OCI-LY7 (cell line): ENCODE data around the gene KANSL3. TPM values are rescaled to one million over a fixed set of nuclear protein-coding genes. Genes with fewer than 3 reads are reported as not detected.

Experiments
- BruUV-seq: library from RNA; stranded (reverse); fragments of 400-500 nt; replicated peaks from 2 replicates; lab custom pipeline; 2021; lab: Mats Ljungman, UMichigan
- CTCF ChIA-PET: fragments of 300-600 bp; sonication (Branson Sonifier 250); formaldehyde crosslinking; loops from one replicate; lab custom pipeline; 2022; ENCODE audit warnings: antibody characterized with exemption; ENCODE audit not compliant: unreplicated experiment; lab: Charles Lee
- POLR2A ChIA-PET: fragments of 300-600 bp; sonication (Branson Sonifier 250); formaldehyde crosslinking; loops from one replicate; lab custom pipeline; 2022; ENCODE audit warnings: antibody characterized with exemption; lab: Charles Lee
- DNase-seq: peaks from one replicate; pipeline ENCODE4 v3.0.0-alpha.2; 2015; ENCODE audit warnings: low spot score
- H2AFZ ChIP-seq: fragments of 200-600 bp; sonication (generic), shearing (Covaris generic); 2 replicates; pipeline ENCODE4 v1.6.1; 2014; ENCODE audit warnings: mild to moderate bottlenecking, antibody characterized with exemption, low read length, moderate library complexity
- H3K27ac ChIP-seq: fragments of 200-600 bp; sonication (generic); 2 replicates; pipeline ENCODE4 v1.5.1; 2014; ENCODE audit warnings: mixed run types, low read depth, mild to moderate bottlenecking, moderate library complexity, low read length, inconsistent platforms; ENCODE audit not compliant: poor library complexity, severe bottlenecking
- H3K36me3 ChIP-seq: fragments of 200-600 bp; sonication (generic); 2 replicates; pipeline ENCODE4 v1.6.1; 2014; ENCODE audit warnings: mild to moderate bottlenecking, antibody characterized with exemption, low read length, moderate library complexity, mixed read lengths; ENCODE audit not compliant: insufficient read depth
- H3K4me1 ChIP-seq: fragments of 200-600 bp; sonication (generic); 2 replicates; pipeline ENCODE4 v1.5.1; 2014; ENCODE audit warnings: mild to moderate bottlenecking, low read length; ENCODE audit not compliant: insufficient read depth, poor library complexity, severe bottlenecking
- H3K4me2 ChIP-seq: fragments of 200-600 bp; sonication (generic); 2 replicates; pipeline ENCODE4 v1.6.1; 2014; ENCODE audit warnings: mild to moderate bottlenecking, low read length
- H3K4me3 ChIP-seq: fragments of 200-600 bp; sonication (generic); 2 replicates; pipeline ENCODE4 v1.5.1; 2014; ENCODE audit warnings: mild to moderate bottlenecking, low read depth, low read length; ENCODE audit not compliant: poor library complexity, severe bottlenecking
- H3K79me2 ChIP-seq: fragments of 200-600 bp; sonication (generic); 2 replicates; pipeline ENCODE4 v1.6.1; 2016; ENCODE audit warnings: low read depth, mild to moderate bottlenecking, low read length, moderate library complexity, mixed read lengths; ENCODE audit not compliant: insufficient read depth
- H3K9me2 ChIP-seq: fragments of 200-600 bp; sonication (generic); 2 replicates; pipeline ENCODE4 v1.6.1; 2016; ENCODE audit warnings: mild to moderate bottlenecking, low read length, mixed read lengths; ENCODE audit not compliant: insufficient read depth
- H3K9me3 ChIP-seq: fragments of 200-600 bp; sonication (generic); 2 replicates; pipeline ENCODE4 v1.6.1; 2014; ENCODE audit warnings: mild to moderate bottlenecking, mixed run types, low read length, mixed read lengths
- H4K20me1 ChIP-seq: fragments of 200-600 bp; sonication (generic); 2 replicates; pipeline ENCODE4 v1.6.1; 2014; ENCODE audit warnings: mild to moderate bottlenecking, antibody characterized with exemption, low read length, moderate library complexity, mixed read lengths; ENCODE audit not compliant: insufficient read depth
- EZH2phosphoT487 ChIP-seq: fragments of 200-600 bp; sonication (generic); IDR thresholded peaks from 2 replicates; pipeline ENCODE4 v1.6.1; 2018; ENCODE audit warnings: low read depth, borderline replicate concordance, mild to moderate bottlenecking, mixed run types, antibody characterized with exemption, low read length, moderate library complexity, mixed read lengths
- intact Hi-C: fragments of 100-400 bp; cut with micrococcal nuclease; formaldehyde crosslinking; loops from one replicate; pipeline ENCODE4 v1.10.0; 2022; ENCODE audit not compliant: unreplicated experiment
- total RNA-seq, 2 experiments: library from RNA; depleted of rRNA in 1 of 2; stranded (reverse); fragments of >200 nt in 1 of 2; shearing (Covaris generic) in 1 of 2; gene quantifications; 2 replicates each; pipeline ENCODE4 v1.2.3, GENCODE V29; 2014 to 2022
- TF ChIP-seq, protein P1 (sequence below): fragments of 200-600 bp; sonication (generic); conservative IDR thresholded peaks from 2 replicates; pipeline ENCODE4 v1.5.1; 2014; ENCODE audit warnings: mild to moderate bottlenecking, antibody characterized with exemption, low read length, moderate library complexity, mixed read lengths

The KANSL3 gene
- total RNA-seq, 2 experiments from 2014 or later, result 46.4 to 51.6 TPM

DNA sequence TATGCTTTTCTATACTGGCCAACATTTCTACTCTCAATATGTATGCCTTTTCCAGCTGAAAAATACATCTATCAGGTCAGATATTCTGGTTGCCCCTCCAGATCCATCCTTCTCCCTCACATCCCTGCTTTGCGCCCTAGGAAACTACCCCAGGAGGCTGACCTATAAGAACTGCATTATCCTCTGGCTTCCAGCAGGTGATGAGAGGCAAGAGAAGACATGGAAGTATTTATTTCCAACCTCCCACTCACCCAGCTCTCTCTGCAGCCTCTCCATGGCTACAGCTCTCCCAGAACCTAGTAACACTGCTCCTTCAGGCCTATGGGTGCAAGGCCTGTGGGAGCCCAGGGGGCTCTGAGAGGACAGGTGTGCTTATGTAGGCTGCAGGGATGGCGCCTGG lies 58.7 kb downstream of the KANSL3 start:
- Histone ChIP-seq H3K9me2 (no peaks in the 10 kb centered on the region), H3K4me3 (no peak overlapping the region), H3K36me3 (peaks cover 9% of the 10 kb centered on the region; the same call in 1 of the 2 replicates), H3K4me1 (no peaks in the 10 kb centered on the region), H3K27ac (no peak overlapping the region), H3K4me2 (no peak overlapping the region), H2AFZ (no peak overlapping the region), H3K79me2 (no peaks in the 10 kb centered on the region), H3K9me3 (no peaks in the 10 kb centered on the region), H4K20me1 (no peaks in the 10 kb centered on the region)
- intact Hi-C loops, result no loop called here
- POLR2A ChIA-PET, result no interaction called here
- CTCF ChIA-PET, result no interaction called here
- BruUV-seq, result no TSS peak
- no peak for DNase-seq
- TF ChIP-seq, protein P1, sequence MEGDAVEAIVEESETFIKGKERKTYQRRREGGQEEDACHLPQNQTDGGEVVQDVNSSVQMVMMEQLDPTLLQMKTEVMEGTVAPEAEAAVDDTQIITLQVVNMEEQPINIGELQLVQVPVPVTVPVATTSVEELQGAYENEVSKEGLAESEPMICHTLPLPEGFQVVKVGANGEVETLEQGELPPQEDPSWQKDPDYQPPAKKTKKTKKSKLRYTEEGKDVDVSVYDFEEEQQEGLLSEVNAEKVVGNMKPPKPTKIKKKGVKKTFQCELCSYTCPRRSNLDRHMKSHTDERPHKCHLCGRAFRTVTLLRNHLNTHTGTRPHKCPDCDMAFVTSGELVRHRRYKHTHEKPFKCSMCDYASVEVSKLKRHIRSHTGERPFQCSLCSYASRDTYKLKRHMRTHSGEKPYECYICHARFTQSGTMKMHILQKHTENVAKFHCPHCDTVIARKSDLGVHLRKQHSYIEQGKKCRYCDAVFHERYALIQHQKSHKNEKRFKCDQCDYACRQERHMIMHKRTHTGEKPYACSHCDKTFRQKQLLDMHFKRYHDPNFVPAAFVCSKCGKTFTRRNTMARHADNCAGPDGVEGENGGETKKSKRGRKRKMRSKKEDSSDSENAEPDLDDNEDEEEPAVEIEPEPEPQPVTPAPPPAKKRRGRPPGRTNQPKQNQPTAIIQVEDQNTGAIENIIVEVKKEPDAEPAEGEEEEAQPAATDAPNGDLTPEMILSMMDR, result no peak
- TF ChIP-seq EZH2phosphoT487, result no peak

DNA sequence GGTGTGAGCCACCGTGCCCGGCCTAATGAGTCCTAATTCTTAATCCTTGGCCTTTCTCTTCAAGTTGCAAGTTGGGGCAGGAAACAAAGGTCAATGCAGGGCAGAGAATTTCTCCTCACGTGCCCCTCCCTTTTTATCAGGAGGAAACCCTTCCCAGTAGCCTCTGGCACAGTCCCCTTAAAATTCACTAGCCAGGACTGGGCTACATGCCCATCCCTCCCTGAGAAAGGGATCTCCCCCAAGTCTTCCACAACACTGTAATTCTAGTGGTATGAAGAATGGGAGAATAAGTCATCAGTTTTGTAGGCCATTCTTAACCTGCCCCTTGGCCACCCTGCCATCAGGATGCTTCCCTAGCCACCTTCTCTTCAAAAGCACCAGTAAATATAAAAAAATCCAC lies 59.4 kb downstream of the KANSL3 start:
- no peaks in the 10 kb centered on the region for H4K20me1 ChIP-seq
- no peak for DNase-seq
- peaks cover 3% of the 10 kb centered on the region; the same call in 1 of the 2 replicates for H3K36me3 ChIP-seq
- H3K9me2 ChIP-seq, result no peaks in the 10 kb centered on the region
- no peak overlapping the region for H3K27ac ChIP-seq
- CTCF ChIA-PET, result no interaction called here
- H3K9me3 ChIP-seq, result no peaks in the 10 kb centered on the region
- TF ChIP-seq EZH2phosphoT487, result no peak
- TF ChIP-seq, protein P1, result no peak
- BruUV-seq, result no TSS peak
- no peaks in the 10 kb centered on the region for H3K79me2 ChIP-seq
- no peaks in the 10 kb centered on the region for H3K4me1 ChIP-seq
- H3K4me2 ChIP-seq, result no peak overlapping the region
- POLR2A ChIA-PET, result no interaction called here
- intact Hi-C loops, result no loop called here
- H2AFZ ChIP-seq, result no peak overlapping the region
- no peak overlapping the region for H3K4me3 ChIP-seq

DNA sequence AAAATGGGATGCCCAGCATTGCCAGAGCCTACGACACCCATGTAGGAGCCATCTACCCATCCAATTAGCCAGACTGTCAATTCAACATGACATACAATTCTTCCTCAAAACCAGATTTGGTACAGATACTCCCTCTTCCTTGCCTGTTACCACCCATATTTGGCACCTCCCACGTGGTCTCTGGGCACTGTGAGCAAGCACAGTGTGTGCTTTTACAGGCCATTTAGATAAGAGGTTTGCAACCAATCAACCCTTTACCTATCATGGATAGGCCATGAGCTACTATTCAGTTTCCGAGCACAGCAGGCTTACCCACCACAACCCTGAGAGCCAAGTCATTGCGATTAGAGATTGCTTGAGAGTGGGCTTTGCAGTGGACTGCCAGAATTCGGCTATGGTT lies 60.6 kb downstream of the KANSL3 start:
- TF ChIP-seq, protein P1, result no peak

More for the DNA sequence above, 60.6 kb downstream of the KANSL3 start:
- POLR2A ChIA-PET, result no interaction called here
- no peak for DNase-seq
- no peaks in the 10 kb centered on the region for H4K20me1 ChIP-seq
- H3K4me2 ChIP-seq, result no peak overlapping the region
- CTCF ChIA-PET, result no interaction called here
- no peaks in the 10 kb centered on the region for H3K79me2 ChIP-seq
- no peak overlapping the region for H3K27ac ChIP-seq
- no peaks in the 10 kb centered on the region for H3K4me1 ChIP-seq
- BruUV-seq, result no TSS peak
- intact Hi-C loops, result no loop called here
- no peaks in the 10 kb centered on the region for H3K9me2 ChIP-seq
- no peaks in the 10 kb centered on the region for H3K36me3 ChIP-seq
- no peak overlapping the region for H3K4me3 ChIP-seq
- H2AFZ ChIP-seq, result no peak overlapping the region
- no peaks in the 10 kb centered on the region for H3K9me3 ChIP-seq
